WTC11 (cell line): ENCODE measurements around the gene RNF40. TPM values are rescaled to one million over a fixed set of nuclear protein-coding genes. Genes with fewer than 3 reads are reported as not detected.

Experiments
- ATAC-seq: fragments of 200-7000 bp; cut with Tn5 transposase; 2 replicates; pipeline ENCODE4 v1.10.0; 2021; ENCODE audit warnings: mild to moderate bottlenecking, moderate library complexity
- CTCF ChIA-PET: fragments of 300-600 bp; sonication (Branson Sonifier 250); formaldehyde crosslinking; loops from one replicate; lab custom pipeline; 2021; ENCODE audit warnings: antibody characterized with exemption; lab: Charles Lee
- POLR2A ChIA-PET: fragments of 350-600 bp; sonication (Branson Sonifier 250); formaldehyde crosslinking; loops from one replicate; lab custom pipeline; 2021; ENCODE audit warnings: antibody characterized with exemption; lab: Charles Lee
- DNase-seq: peaks from one replicate; pipeline ENCODE4 v3.0.0; 2021; ENCODE audit warnings: low spot score
- H3K27ac Mint-ChIP-seq: 2 replicates; pipeline ENCODE4 v1.8.0; 2021; ENCODE audit warnings: mixed read lengths
- H3K27me3 Mint-ChIP-seq: 2 replicates; pipeline ENCODE4 v1.8.0; 2021; ENCODE audit warnings: low read depth, mild to moderate bottlenecking, moderate library complexity, mixed read lengths
- H3K36me3 Mint-ChIP-seq: 2 replicates; pipeline ENCODE4 v1.8.0; 2021; ENCODE audit warnings: mixed read lengths
- H3K4me1 Mint-ChIP-seq: 2 replicates; pipeline ENCODE4 v1.8.0; 2022; ENCODE audit warnings: mixed read lengths
- H3K4me3 Mint-ChIP-seq: 2 replicates; pipeline ENCODE4 v1.8.0; 2021; ENCODE audit warnings: mild to moderate bottlenecking, moderate library complexity, mixed read lengths
- H3K9me3 Mint-ChIP-seq: 2 replicates; pipeline ENCODE4 v1.8.0; 2021; ENCODE audit warnings: mixed read lengths
- AFF4 ChIP-seq: sonication (generic); formaldehyde crosslinking; IDR thresholded peaks from 2 replicates; pipeline ENCODE4 v1.8.1; 2023; ENCODE audit warnings: mild to moderate bottlenecking, missing genetic modification reagents, borderline replicate concordance
- CREB1 ChIP-seq: sonication (generic); formaldehyde crosslinking; IDR thresholded peaks from 2 replicates; pipeline ENCODE4 v1.8.0; 2023; ENCODE audit warnings: mild to moderate bottlenecking, missing genetic modification reagents
- FOXJ3 ChIP-seq: sonication (generic); formaldehyde crosslinking; IDR thresholded peaks from 2 replicates; pipeline ENCODE4 v1.9.0; 2021; ENCODE audit warnings: missing genetic modification reagents, mild to moderate bottlenecking, borderline replicate concordance
- FOXK1 ChIP-seq: sonication (generic); formaldehyde crosslinking; IDR thresholded peaks from 2 replicates; pipeline ENCODE4 v1.8.0; 2022; ENCODE audit warnings: mild to moderate bottlenecking, moderate library complexity, missing genetic modification reagents
- FOXP1 ChIP-seq: sonication (generic); formaldehyde crosslinking; IDR thresholded peaks from 2 replicates; pipeline ENCODE4 v1.8.0; 2022; ENCODE audit warnings: missing genetic modification reagents, mild to moderate bottlenecking, moderate library complexity, borderline replicate concordance
- GABPB1 ChIP-seq: sonication (generic); formaldehyde crosslinking; IDR thresholded peaks from 2 replicates; pipeline ENCODE4 v1.8.1; 2023; ENCODE audit warnings: mild to moderate bottlenecking, missing genetic modification reagents
- NFE2L1 ChIP-seq: sonication (generic); formaldehyde crosslinking; IDR thresholded peaks from 2 replicates; pipeline ENCODE4 v1.8.1; 2023; ENCODE audit warnings: missing genetic modification reagents
- PRRX2 ChIP-seq: fragments of 250-450 bp; sonication (Bioruptor Pico); IDR thresholded peaks from 2 replicates; pipeline ENCODE4 v1.8.0; 2021; ENCODE audit warnings: mild to moderate bottlenecking
- RORB ChIP-seq: fragments of 250-450 bp; sonication (Bioruptor Pico); IDR thresholded peaks from 2 replicates; pipeline ENCODE4 v1.9.0; 2021; ENCODE audit warnings: mild to moderate bottlenecking
- ZBTB21 ChIP-seq: sonication (generic); formaldehyde crosslinking; IDR thresholded peaks from 2 replicates; pipeline ENCODE4 v1.8.1; 2023; ENCODE audit warnings: mild to moderate bottlenecking, missing genetic modification reagents, borderline replicate concordance
- ZMAT4 ChIP-seq: fragments of 250-450 bp; sonication (Bioruptor Pico); IDR thresholded peaks from 2 replicates; pipeline ENCODE4 v1.9.0; 2021; ENCODE audit warnings: mild to moderate bottlenecking
- ZNF138 ChIP-seq: sonication (generic); formaldehyde crosslinking; conservative IDR thresholded peaks from 2 replicates; pipeline ENCODE4 v1.8.1; 2022; ENCODE audit warnings: mild to moderate bottlenecking, moderate library complexity, missing genetic modification reagents
- ZNF232 ChIP-seq: sonication (generic); formaldehyde crosslinking; IDR thresholded peaks from 2 replicates; pipeline ENCODE4 v1.8.0; 2022; ENCODE audit warnings: mild to moderate bottlenecking, missing genetic modification reagents
- ZNF263 ChIP-seq: sonication (generic); formaldehyde crosslinking; IDR thresholded peaks from 2 replicates; pipeline ENCODE4 v1.8.1; 2022; ENCODE audit warnings: low read depth, mild to moderate bottlenecking, moderate library complexity, missing genetic modification reagents
- ZNF317 ChIP-seq: sonication (generic); formaldehyde crosslinking; IDR thresholded peaks from 2 replicates; pipeline ENCODE4 v1.8.1; 2023; ENCODE audit warnings: low read depth, mild to moderate bottlenecking, moderate library complexity, missing genetic modification reagents, borderline replicate concordance
- ZNF423 ChIP-seq: fragments of 250-450 bp; sonication (Bioruptor Pico); IDR thresholded peaks from 2 replicates; pipeline ENCODE4 v2.1.2; 2022; ENCODE audit warnings: mild to moderate bottlenecking, moderate library complexity
- ZNF671 ChIP-seq: fragments of 250-450 bp; sonication (Bioruptor Pico); IDR thresholded peaks from 2 replicates; pipeline ENCODE4 v1.8.0; 2021; ENCODE audit warnings: mild to moderate bottlenecking
- ZSCAN18 ChIP-seq: fragments of 250-450 bp; sonication (Bioruptor Pico); IDR thresholded peaks from 2 replicates; pipeline ENCODE4 v2.1.2; 2022; ENCODE audit warnings: mild to moderate bottlenecking, moderate library complexity
- total RNA-seq: library from RNA; stranded (reverse); gene quantifications from 3 replicates; pipeline ENCODE4 v1.2.3, GENCODE V29; 2021
- TF ChIP-seq, protein P1 (sequence below): sonication (generic); formaldehyde crosslinking; IDR thresholded peaks from 2 replicates; pipeline ENCODE4 v1.8.0; 2022; ENCODE audit warnings: mild to moderate bottlenecking, missing genetic modification reagents
- TF ChIP-seq, protein P2 (sequence below): fragments of 250-450 bp; sonication (Bioruptor Pico); IDR thresholded peaks from 2 replicates; pipeline ENCODE4 v1.9.0; 2021; ENCODE audit warnings: mild to moderate bottlenecking, borderline replicate concordance

Gene RNF40
- total RNA-seq, 1 experiment from 2014 or later, result 77.1 TPM

DNA sequence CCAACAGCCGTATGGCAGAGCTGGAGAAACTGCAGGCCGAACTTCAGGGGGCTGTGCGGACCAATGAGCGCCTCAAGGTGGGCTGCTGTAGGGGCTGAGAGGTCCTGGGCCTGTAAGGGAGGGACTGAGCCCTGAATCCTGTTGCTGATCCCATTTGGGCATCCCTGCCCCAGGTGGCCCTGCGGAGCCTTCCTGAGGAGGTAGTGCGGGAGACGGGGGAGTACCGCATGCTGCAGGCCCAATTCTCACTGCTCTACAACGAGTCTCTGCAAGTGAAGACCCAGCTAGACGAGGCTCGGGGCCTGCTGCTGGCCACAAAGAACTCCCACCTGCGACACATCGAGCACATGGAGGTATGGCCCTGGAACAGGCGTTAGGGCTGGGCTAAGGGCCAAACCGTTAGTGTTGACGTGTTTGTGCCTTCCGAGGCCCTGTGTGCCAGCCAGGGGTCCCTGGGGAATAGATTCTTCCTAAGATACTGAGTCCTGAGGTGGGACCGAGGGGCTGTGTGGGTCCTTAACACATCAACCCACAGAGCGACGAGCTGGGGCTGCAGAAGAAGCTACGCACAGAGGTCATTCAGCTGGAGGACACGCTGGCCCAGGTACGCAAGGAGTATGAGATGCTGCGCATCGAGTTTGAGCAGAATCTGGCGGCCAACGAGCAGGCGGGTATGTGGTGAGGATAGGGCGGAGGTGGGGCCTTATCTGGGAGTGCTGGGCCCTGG, 4.2 kb downstream of the RNF40 start:
- H3K9me3 Mint-ChIP-seq, result no peaks in the 10 kb centered on the region
- TF ChIP-seq GABPB1 (CRISPR knock-in tag) (no peak), ZSCAN18 (no peak), FOXP1 (CRISPR knock-in tag) (no peak), ZNF317 (CRISPR knock-in tag) (no peak), ZNF671 (CRISPR knock-in tag) (no peak), ZBTB21 (CRISPR knock-in tag) (no peak), ZMAT4 (no peak), ZNF423 (CRISPR knock-in tag) (no peak), AFF4 (CRISPR knock-in tag) (no peak), NFE2L1 (CRISPR knock-in tag) (no peak), CREB1 (CRISPR knock-in tag) (no peak)
- TF ChIP-seq, protein P1, sequence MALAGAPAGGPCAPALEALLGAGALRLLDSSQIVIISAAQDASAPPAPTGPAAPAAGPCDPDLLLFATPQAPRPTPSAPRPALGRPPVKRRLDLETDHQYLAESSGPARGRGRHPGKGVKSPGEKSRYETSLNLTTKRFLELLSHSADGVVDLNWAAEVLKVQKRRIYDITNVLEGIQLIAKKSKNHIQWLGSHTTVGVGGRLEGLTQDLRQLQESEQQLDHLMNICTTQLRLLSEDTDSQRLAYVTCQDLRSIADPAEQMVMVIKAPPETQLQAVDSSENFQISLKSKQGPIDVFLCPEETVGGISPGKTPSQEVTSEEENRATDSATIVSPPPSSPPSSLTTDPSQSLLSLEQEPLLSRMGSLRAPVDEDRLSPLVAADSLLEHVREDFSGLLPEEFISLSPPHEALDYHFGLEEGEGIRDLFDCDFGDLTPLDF (CRISPR knock-in tag), result no peak
- TF ChIP-seq, protein P2, sequence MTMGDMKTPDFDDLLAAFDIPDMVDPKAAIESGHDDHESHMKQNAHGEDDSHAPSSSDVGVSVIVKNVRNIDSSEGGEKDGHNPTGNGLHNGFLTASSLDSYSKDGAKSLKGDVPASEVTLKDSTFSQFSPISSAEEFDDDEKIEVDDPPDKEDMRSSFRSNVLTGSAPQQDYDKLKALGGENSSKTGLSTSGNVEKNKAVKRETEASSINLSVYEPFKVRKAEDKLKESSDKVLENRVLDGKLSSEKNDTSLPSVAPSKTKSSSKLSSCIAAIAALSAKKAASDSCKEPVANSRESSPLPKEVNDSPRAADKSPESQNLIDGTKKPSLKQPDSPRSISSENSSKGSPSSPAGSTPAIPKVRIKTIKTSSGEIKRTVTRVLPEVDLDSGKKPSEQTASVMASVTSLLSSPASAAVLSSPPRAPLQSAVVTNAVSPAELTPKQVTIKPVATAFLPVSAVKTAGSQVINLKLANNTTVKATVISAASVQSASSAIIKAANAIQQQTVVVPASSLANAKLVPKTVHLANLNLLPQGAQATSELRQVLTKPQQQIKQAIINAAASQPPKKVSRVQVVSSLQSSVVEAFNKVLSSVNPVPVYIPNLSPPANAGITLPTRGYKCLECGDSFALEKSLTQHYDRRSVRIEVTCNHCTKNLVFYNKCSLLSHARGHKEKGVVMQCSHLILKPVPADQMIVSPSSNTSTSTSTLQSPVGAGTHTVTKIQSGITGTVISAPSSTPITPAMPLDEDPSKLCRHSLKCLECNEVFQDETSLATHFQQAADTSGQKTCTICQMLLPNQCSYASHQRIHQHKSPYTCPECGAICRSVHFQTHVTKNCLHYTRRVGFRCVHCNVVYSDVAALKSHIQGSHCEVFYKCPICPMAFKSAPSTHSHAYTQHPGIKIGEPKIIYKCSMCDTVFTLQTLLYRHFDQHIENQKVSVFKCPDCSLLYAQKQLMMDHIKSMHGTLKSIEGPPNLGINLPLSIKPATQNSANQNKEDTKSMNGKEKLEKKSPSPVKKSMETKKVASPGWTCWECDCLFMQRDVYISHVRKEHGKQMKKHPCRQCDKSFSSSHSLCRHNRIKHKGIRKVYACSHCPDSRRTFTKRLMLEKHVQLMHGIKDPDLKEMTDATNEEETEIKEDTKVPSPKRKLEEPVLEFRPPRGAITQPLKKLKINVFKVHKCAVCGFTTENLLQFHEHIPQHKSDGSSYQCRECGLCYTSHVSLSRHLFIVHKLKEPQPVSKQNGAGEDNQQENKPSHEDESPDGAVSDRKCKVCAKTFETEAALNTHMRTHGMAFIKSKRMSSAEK (CRISPR knock-in tag), result no peak
- CTCF ChIA-PET, result no interaction called here
- no peak overlapping the region for H3K4me3 Mint-ChIP-seq
- H3K27ac Mint-ChIP-seq, result no peak overlapping the region
- peaks cover 12% of the 10 kb centered on the region for H3K4me1 Mint-ChIP-seq
- H3K36me3 Mint-ChIP-seq, result peaks cover 77% of the 10 kb centered on the region
- POLR2A ChIA-PET, result interaction anchor here (0.7 kb wide), 1 partner anchor 114 kb away, joined by 3 read pairs; no protein-coding TSS in a partner anchor
- ATAC-seq (no peak), DNase-seq (no peak)
- no peaks in the 10 kb centered on the region for H3K27me3 Mint-ChIP-seq

- ChIA-PET POLR2A (interaction anchor here (0.7 kb wide), 1 partner anchor 113 kb away, joined by 3 read pairs; no protein-coding TSS in a partner anchor), CTCF (no interaction called here)
- Mint-ChIP-seq H3K27ac (no peak overlapping the region), H3K4me1 (peaks cover 12% of the 10 kb centered on the region), H3K36me3 (peaks cover 80% of the 10 kb centered on the region), H3K4me3 (no peak overlapping the region), H3K27me3 (no peaks in the 10 kb centered on the region), H3K9me3 (no peaks in the 10 kb centered on the region)
- no peak for TF ChIP-seq RORB (CRISPR knock-in tag)
- no peak for TF ChIP-seq ZNF232 (CRISPR knock-in tag)
- TF ChIP-seq FOXJ3, result no peak
- TF ChIP-seq FOXK1 (CRISPR knock-in tag), result no peak
- TF ChIP-seq ZNF263 (CRISPR knock-in tag), result no peak
- TF ChIP-seq ZNF138 (CRISPR knock-in tag), result no peak
- no peak for TF ChIP-seq PRRX2 (CRISPR knock-in tag)
- DNase-seq (no peak), ATAC-seq (no peak)
These were observed 4.8 kb downstream of the RNF40 start for GRCh38 chr16:30766933-30767284.
